ENCODE measurements around the gene EEA1.

Gene EEA1

GRCh38 chr12:92847368-92847767, 81.7 kb downstream of the EEA1 start:
- Histone ChIP-seq H3K36me3 (ENCODE audit: control insufficient read depth in 2 of 2, insufficient read depth in 1 of 2, low read length in 2 of 2) (peaks cover 22 to 25% of the 10 kb centered on the region in 2 experiments), H3K9me3 (ENCODE audit: control insufficient read depth, insufficient read depth, low read depth, low read length) (no peaks in the 10 kb centered on the region), H3K27ac (ENCODE audit: extremely low read depth, low read depth, low read length) (no peak overlapping the region), H3K4me3 (ENCODE audit: low read depth, low read length) (no peak overlapping the region), H3K4me1 (ENCODE audit: control insufficient read depth, insufficient read depth, low read length) (no peaks in the 10 kb centered on the region)
- TF ChIP-seq ZNF114 (tag by site-specific recombination; IDR thresholded peaks at IDR 0.05) (no peak), ZNF510 (tag by site-specific recombination; IDR thresholded peaks at IDR 0.05; ENCODE audit: insufficient replicate concordance) (no peak), ZNF48 (tag by site-specific recombination; IDR thresholded peaks at IDR 0.05) (no peak), ZNF488 (tag by site-specific recombination; IDR thresholded peaks at IDR 0.05) (no peak), PRDM4 (tag by site-specific recombination; IDR thresholded peaks at IDR 0.05) (no peak), ZBTB48 (tag by site-specific recombination; IDR thresholded peaks at IDR 0.05) (no peak), ATF2 (tag by site-specific recombination; IDR thresholded peaks at IDR 0.05; ENCODE audit: low read depth) (no peak), PRDM1 (tag by site-specific recombination; IDR thresholded peaks at IDR 0.05) (no peak), ZNF350 (tag by site-specific recombination; IDR thresholded peaks at IDR 0.05) (no peak), ZXDB (tag by site-specific recombination; IDR thresholded peaks at IDR 0.05) (no peak), ZNF580 (tag by site-specific recombination; IDR thresholded peaks at IDR 0.05) (no peak), ZNF23 (tag by site-specific recombination; IDR thresholded peaks at IDR 0.05; ENCODE audit: borderline replicate concordance) (no peak), ZNF416 (tag by site-specific recombination; IDR thresholded peaks at IDR 0.05) (no peak), ZSCAN16 (tag by site-specific recombination; IDR thresholded peaks at IDR 0.05) (no peak), SALL2 (tag by site-specific recombination; IDR thresholded peaks at IDR 0.05; ENCODE audit: borderline replicate concordance) (no peak), ZBTB17 (tag by site-specific recombination; IDR thresholded peaks at IDR 0.05) (no peak), ZNF747 (tag by site-specific recombination; IDR thresholded peaks at IDR 0.05) (no peak)
- ChIA-PET CTCF (interaction anchor here (0.6 kb wide), 1 partner anchor 33 kb away, joined by 3 read pairs; no protein-coding TSS in a partner anchor), POLR2A (no interaction called here)

GRCh38 chr12:92845329-92845728, 83.8 kb downstream of the EEA1 start:
- no peak overlapping the region for H3K27ac ChIP-seq (ENCODE audit: extremely low read depth, low read depth, low read length)
- TF ChIP-seq ZNF513 (tag by site-specific recombination; IDR thresholded peaks at IDR 0.05), result no peak
- TF ChIP-seq ZNF426 (tag by site-specific recombination; IDR thresholded peaks at IDR 0.05), result no peak
- no peak for TF ChIP-seq ZNF449 (tag by site-specific recombination; IDR thresholded peaks at IDR 0.05)
- TF ChIP-seq ZNF239 (tag by site-specific recombination; IDR thresholded peaks at IDR 0.05), result no peak
- no peak for TF ChIP-seq ZNF146 (tag by site-specific recombination; IDR thresholded peaks at IDR 0.05)
- ChIA-PET POLR2A (no interaction called here), CTCF (interaction anchor here (1.3 kb wide), 1 partner anchor 62 kb away, joined by 3 read pairs; no protein-coding TSS in a partner anchor)
- H3K4me1 ChIP-seq (ENCODE audit: control insufficient read depth, insufficient read depth, low read length), result no peaks in the 10 kb centered on the region
- no peak overlapping the region for H3K4me3 ChIP-seq (ENCODE audit: low read depth, low read length)
- peaks cover 21 to 22% of the 10 kb centered on the region in 2 experiments for H3K36me3 ChIP-seq (ENCODE audit: control insufficient read depth in 2 of 2, insufficient read depth in 1 of 2, low read length in 2 of 2)
- no peaks in the 10 kb centered on the region for H3K9me3 ChIP-seq (ENCODE audit: control insufficient read depth, insufficient read depth, low read depth, low read length)

Data from HEK293 (cell line).